NCI-H524 (cell line): ENCODE measurements around the gene VASH1.

Source experiments
- DNase-seq, 2 experiments: peaks; one replicate each; lab custom pipeline; 2025; lab: John Stamatoyannopoulos, UW

VASH1 gene

GRCh38 chr14:76772300-76773187 lies 11.3 kb downstream of the VASH1 start:
- DNase-seq = no peak

GRCh38 chr14:76773188-76773885 lies 12.1 kb downstream of the VASH1 start:
- no peak for DNase-seq

- DNase-seq = no peak
Observed at GRCh38 chr14:76773956-76774820, 12.9 kb downstream of the VASH1 start.

GRCh38 chr14:76774821-76775694 lies 13.8 kb downstream of the VASH1 start:
- DNase-seq = no peak

- DNase-seq = no peak
Observed at GRCh38 chr14:76775695-76776427, 14.6 kb downstream of the VASH1 start.

- peak; percentile 34 to 78 for DNase-seq
Observed at GRCh38 chr14:76776428-76777251, 15.4 kb downstream of the VASH1 start.

GRCh38 chr14:76777721-76778120 lies 16.5 kb downstream of the VASH1 start:
- no peak for DNase-seq

GRCh38 chr14:76778546-76779215 lies 17.4 kb downstream of the VASH1 start:
- peak in 1 of 2 experiments; percentile 55 for DNase-seq

GRCh38 chr14:76779221-76780057 lies 18.2 kb downstream of the VASH1 start:
- no peak for DNase-seq

GRCh38 chr14:76780058-76780345 lies 18.7 kb downstream of the VASH1 start:
- DNase-seq = no peak

- peak in 1 of 2 experiments; percentile 40 for DNase-seq
Observed at GRCh38 chr14:76780360-76780759, 19.1 kb downstream of the VASH1 start.

GRCh38 chr14:76780875-76781647 lies 19.8 kb downstream of the VASH1 start:
- DNase-seq = no peak

GRCh38 chr14:76781648-76782051 lies 20.4 kb downstream of the VASH1 start:
- no peak for DNase-seq

GRCh38 chr14:76782115-76782884 lies 21.0 kb downstream of the VASH1 start:
- no peak for DNase-seq

- no peak for DNase-seq
Observed at GRCh38 chr14:76782885-76783566, 21.8 kb downstream of the VASH1 start.

GRCh38 chr14:76784266-76784874 lies 23.1 kb downstream of the VASH1 start:
- DNase-seq = no peak
